ENCODE data around the gene ESRRA.

Gene ESRRA

GRCh38 chr11:64344787-64345186, 39.5 kb downstream of the ESRRA start:
- in situ Hi-C loops (cut with MboI; ENCODE audit: low pct_unique_long_range_greater_than_20kb, low sequenced_read_pairs, unreplicated experiment): no loop called here
- DNase-seq (ENCODE audit: low spot score): no peak
- TF ChIP-seq CTCF (IDR thresholded peaks at IDR 0.05; ENCODE audit: extremely low read depth, insufficient read depth, missing control alignments): no peak

- in situ Hi-C loops (cut with MboI; ENCODE audit: low pct_unique_long_range_greater_than_20kb, low sequenced_read_pairs, unreplicated experiment): no loop called here
- no peak for TF ChIP-seq CTCF (IDR thresholded peaks at IDR 0.05; ENCODE audit: extremely low read depth, insufficient read depth, missing control alignments)
- no peak for DNase-seq (ENCODE audit: low spot score)
These were observed 42.0 kb downstream of the ESRRA start for GRCh38 chr11:64347193-64347867.

- in situ Hi-C loops (cut with MboI; ENCODE audit: low pct_unique_long_range_greater_than_20kb, low sequenced_read_pairs, unreplicated experiment): no loop called here
- TF ChIP-seq CTCF (IDR thresholded peaks at IDR 0.05; ENCODE audit: extremely low read depth, insufficient read depth, missing control alignments): no peak
- no peak for DNase-seq (ENCODE audit: low spot score)
These were observed 43.2 kb downstream of the ESRRA start for GRCh38 chr11:64348383-64349024.

GRCh38 chr11:64349025-64349387, 43.7 kb downstream of the ESRRA start:
- DNase-seq (ENCODE audit: low spot score): no peak
- in situ Hi-C loops (cut with MboI; ENCODE audit: low pct_unique_long_range_greater_than_20kb, low sequenced_read_pairs, unreplicated experiment): no loop called here
- no peak for TF ChIP-seq CTCF (IDR thresholded peaks at IDR 0.05; ENCODE audit: extremely low read depth, insufficient read depth, missing control alignments)

- in situ Hi-C loops (cut with MboI; ENCODE audit: low pct_unique_long_range_greater_than_20kb, low sequenced_read_pairs, unreplicated experiment): no loop called here
- no peak for DNase-seq (ENCODE audit: low spot score)
- no peak for TF ChIP-seq CTCF (IDR thresholded peaks at IDR 0.05; ENCODE audit: extremely low read depth, insufficient read depth, missing control alignments)
These were observed 44.1 kb downstream of the ESRRA start for GRCh38 chr11:64349404-64349803.

- no peak for DNase-seq (ENCODE audit: low spot score)
- in situ Hi-C loops (cut with MboI; ENCODE audit: low pct_unique_long_range_greater_than_20kb, low sequenced_read_pairs, unreplicated experiment): no loop called here
- no peak for TF ChIP-seq CTCF (IDR thresholded peaks at IDR 0.05; ENCODE audit: extremely low read depth, insufficient read depth, missing control alignments)
These were observed 45.9 kb downstream of the ESRRA start for GRCh38 chr11:64351136-64351631.
